ENCODE data around the gene LRRC7.

The LRRC7 gene

DNA sequence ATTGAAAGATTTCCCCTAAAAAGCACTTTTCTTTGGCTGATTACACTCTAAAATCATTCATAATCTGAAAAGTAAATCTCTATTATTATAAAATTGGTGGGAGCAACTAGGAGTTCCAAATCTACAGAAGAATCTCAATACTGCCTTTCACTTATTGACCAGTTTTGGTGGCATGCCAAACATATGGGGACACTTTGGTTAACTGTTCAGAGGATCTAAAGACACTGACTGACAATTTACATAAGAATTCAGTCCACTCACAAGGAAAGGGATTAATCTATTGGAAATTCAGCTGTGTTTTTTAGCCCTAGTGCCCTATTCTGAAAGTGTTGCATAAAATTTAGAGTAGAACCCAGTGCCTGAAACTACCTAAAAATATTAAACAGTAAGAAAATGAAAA, 524.1 kb downstream of the LRRC7 start:
- ATAC-seq (ENCODE audit: insufficient read depth, low read depth): no peak

DNA sequence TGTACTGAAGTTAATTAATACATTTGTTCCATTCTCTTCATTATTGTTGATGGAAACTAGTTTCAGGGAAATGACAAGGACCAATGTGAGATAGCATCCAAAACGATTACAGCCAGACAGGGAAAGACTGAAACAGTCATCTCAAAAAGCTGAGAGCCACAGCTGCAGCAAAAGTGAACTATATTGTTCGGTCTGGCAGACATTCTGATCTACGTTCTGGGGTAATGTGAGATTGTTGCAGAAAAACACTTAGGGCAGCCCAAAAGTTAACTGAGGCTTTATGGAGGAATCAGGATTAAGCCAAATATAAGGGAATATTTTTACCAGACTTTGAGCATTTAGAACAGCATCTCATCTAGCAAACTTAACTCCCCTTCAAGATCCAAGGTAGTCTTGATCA, 524.8 kb downstream of the LRRC7 start:
- Histone ChIP-seq H3K9ac (ENCODE audit: low read depth, low read length) (no peak overlapping the region), H3K4me2 (ENCODE audit: insufficient read depth, low read length) (no peak overlapping the region), H3K4me1 (ENCODE audit: insufficient read depth, low read length) (no peaks in the 10 kb centered on the region), H3K9me3 (ENCODE audit: insufficient read depth, low read length, severe bottlenecking) (no peaks in the 10 kb centered on the region), H3K4me3 (ENCODE audit: low read depth in 1 of 2, low read length in 2 of 2) (no peak overlapping the region), H2AFZ (ENCODE audit: low read depth, low read length) (no peak overlapping the region), H4K20me1 (ENCODE audit: insufficient read depth, low read length) (no peaks in the 10 kb centered on the region), H3K27me3 (ENCODE audit: insufficient read depth, low read length, poor library complexity) (peaks cover 3% of the 10 kb centered on the region), H3K79me2 (ENCODE audit: insufficient read depth, low read length) (no peaks in the 10 kb centered on the region), H3K27ac (ENCODE audit: low read length) (no peak overlapping the region), H3K36me3 (ENCODE audit: insufficient read depth, low read length) (no peaks in the 10 kb centered on the region)
- no peak for TF ChIP-seq CTCF (IDR thresholded peaks at IDR 0.05; ENCODE audit: borderline replicate concordance, extremely low read depth, low read length, poor library complexity, severe bottlenecking)
- TF ChIP-seq EZH2 (IDR thresholded peaks at IDR 0.05; ENCODE audit: borderline replicate concordance, low read depth, low read length, severe bottlenecking): no peak
- no peak for ATAC-seq (ENCODE audit: insufficient read depth, low read depth)
- DNase-seq: no peak

More for the DNA sequence above, 524.1 kb downstream of the LRRC7 start:
- Histone ChIP-seq H4K20me1 (ENCODE audit: insufficient read depth, low read length) (no peaks in the 10 kb centered on the region), H3K79me2 (ENCODE audit: insufficient read depth, low read length) (no peaks in the 10 kb centered on the region), H3K27ac (ENCODE audit: low read length) (no peak overlapping the region), H2AFZ (ENCODE audit: low read depth, low read length) (no peak overlapping the region), H3K4me3 (ENCODE audit: low read depth in 1 of 2, low read length in 2 of 2) (no peak overlapping the region), H3K36me3 (ENCODE audit: insufficient read depth, low read length) (no peaks in the 10 kb centered on the region), H3K4me2 (ENCODE audit: insufficient read depth, low read length) (no peak overlapping the region), H3K9ac (ENCODE audit: low read depth, low read length) (no peak overlapping the region), H3K27me3 (ENCODE audit: insufficient read depth, low read length, poor library complexity) (peaks cover 3% of the 10 kb centered on the region), H3K4me1 (ENCODE audit: insufficient read depth, low read length) (no peaks in the 10 kb centered on the region), H3K9me3 (ENCODE audit: insufficient read depth, low read length, severe bottlenecking) (no peaks in the 10 kb centered on the region)
- DNase-seq: no peak
- TF ChIP-seq CTCF (IDR thresholded peaks at IDR 0.05; ENCODE audit: borderline replicate concordance, extremely low read depth, low read length, poor library complexity, severe bottlenecking) (no peak), EZH2 (IDR thresholded peaks at IDR 0.05; ENCODE audit: borderline replicate concordance, low read depth, low read length, severe bottlenecking) (no peak)

DNA sequence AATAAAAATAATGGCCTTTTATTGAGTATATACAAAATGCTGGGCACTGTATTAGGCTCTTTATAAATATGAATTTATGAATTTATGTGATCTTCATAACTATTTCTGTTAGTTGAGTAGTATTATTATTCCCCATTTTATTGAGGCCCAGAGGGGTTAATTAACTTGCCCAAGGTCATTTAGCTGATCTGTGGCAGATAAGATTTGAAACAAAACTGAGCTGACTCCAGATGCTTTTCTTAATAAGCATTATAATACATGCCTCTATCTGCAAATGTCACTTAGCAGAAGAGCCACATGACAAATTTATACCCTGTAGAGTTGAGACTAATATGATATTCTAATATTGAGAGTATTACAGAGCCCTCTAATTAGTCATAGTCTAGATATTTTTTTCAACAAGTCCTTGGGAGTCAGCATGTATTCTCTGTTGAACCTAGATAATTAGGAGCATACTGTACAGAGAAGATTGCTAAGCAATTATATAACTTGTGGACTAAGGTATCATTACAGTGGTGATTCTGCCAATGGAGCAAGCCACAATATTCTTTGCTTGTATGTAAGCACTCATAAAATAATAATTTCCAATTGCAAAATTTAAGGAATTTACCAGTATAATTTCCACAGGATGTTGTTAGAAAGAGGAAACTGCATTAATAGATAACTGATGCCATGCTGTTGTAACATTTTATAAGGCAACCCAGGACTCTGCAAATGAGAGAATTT, 525.7 kb downstream of the LRRC7 start:
- H4K20me1 ChIP-seq (ENCODE audit: insufficient read depth, low read length): no peaks in the 10 kb centered on the region
- no peak for TF ChIP-seq EZH2 (IDR thresholded peaks at IDR 0.05; ENCODE audit: borderline replicate concordance, low read depth, low read length, severe bottlenecking)
- TF ChIP-seq CTCF (IDR thresholded peaks at IDR 0.05; ENCODE audit: borderline replicate concordance, extremely low read depth, low read length, poor library complexity, severe bottlenecking): no peak
- H3K4me1 ChIP-seq (ENCODE audit: insufficient read depth, low read length): no peaks in the 10 kb centered on the region
- H3K4me2 ChIP-seq (ENCODE audit: insufficient read depth, low read length): no peak overlapping the region
- H3K4me3 ChIP-seq (ENCODE audit: low read depth in 1 of 2, low read length in 2 of 2): no peak overlapping the region
- DNase-seq (no peak), ATAC-seq (ENCODE audit: insufficient read depth, low read depth) (no peak)
- no peak overlapping the region for H2AFZ ChIP-seq (ENCODE audit: low read depth, low read length)
- H3K79me2 ChIP-seq (ENCODE audit: insufficient read depth, low read length): no peaks in the 10 kb centered on the region
- no peak overlapping the region for H3K9ac ChIP-seq (ENCODE audit: low read depth, low read length)
- H3K9me3 ChIP-seq (ENCODE audit: insufficient read depth, low read length, severe bottlenecking): no peaks in the 10 kb centered on the region
- H3K27me3 ChIP-seq (ENCODE audit: insufficient read depth, low read length, poor library complexity): no peaks in the 10 kb centered on the region
- H3K36me3 ChIP-seq (ENCODE audit: insufficient read depth, low read length): no peaks in the 10 kb centered on the region
- no peak overlapping the region for H3K27ac ChIP-seq (ENCODE audit: low read length)

All from DND-41 (cell line).